GM19397 (cell line): Measurements from ENCODE around the gene DNAAF9.

Source experiments
- ATAC-seq: cut with Tn5 transposase; IDR thresholded peaks from one replicate; pipeline ENCODE4 v1.9.1; 2021; ENCODE audit warnings: mild to moderate bottlenecking, moderate library complexity; ENCODE audit not compliant: unreplicated experiment

Gene DNAAF9

GRCh38 chr20:3412600-3413392 lies 5.3 kb upstream of the DNAAF9 start:
- ATAC-seq: no peak

GRCh38 chr20:3410464-3410863 lies 3.0 kb upstream of the DNAAF9 start:
- no peak for ATAC-seq

GRCh38 chr20:3409417-3409816 lies 1.9 kb upstream of the DNAAF9 start:
- ATAC-seq: no peak

DNA sequence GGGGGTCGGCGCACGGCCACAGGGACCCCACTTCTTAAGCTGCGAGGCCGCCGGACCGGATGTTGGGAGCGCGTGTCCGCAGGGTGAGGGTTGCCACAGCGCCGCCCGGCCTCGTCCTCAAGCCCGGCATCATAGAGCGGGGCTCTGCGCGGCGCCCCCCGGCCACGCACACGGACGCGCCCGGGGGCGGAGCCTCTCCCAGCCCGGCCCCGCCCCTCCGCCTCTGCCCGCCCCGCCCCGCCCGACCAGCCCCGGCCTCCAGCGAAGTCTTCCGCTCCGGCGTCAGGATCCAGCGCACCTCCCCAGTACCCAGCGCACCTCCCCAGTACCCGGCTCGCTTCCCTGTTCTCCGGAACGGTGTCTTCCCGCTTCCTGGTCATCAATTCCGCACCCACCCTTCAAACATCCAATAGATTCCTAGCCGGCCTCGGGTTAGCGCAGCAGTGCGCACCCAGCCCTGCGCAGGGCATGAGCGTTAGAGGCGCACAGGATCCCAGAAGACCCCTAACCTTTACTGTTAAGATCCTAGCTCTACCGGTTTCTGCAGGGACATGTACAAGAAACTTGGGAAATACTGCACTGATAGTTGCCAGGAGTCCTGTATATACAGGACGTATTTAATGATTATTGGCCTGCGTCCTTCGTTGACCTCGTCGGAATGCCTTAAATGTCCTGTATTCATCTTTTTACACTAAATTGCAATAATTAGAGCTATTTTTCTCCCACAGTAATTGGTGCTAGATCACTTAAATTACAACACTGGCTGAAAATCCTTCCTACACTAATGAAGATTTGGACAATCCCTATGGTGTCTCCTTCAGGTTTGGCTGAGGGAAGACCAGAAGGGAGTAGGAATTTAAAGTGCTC lies 535 bp upstream of the DNAAF9 start:
- ATAC-seq: peak; percentile 53

DNA sequence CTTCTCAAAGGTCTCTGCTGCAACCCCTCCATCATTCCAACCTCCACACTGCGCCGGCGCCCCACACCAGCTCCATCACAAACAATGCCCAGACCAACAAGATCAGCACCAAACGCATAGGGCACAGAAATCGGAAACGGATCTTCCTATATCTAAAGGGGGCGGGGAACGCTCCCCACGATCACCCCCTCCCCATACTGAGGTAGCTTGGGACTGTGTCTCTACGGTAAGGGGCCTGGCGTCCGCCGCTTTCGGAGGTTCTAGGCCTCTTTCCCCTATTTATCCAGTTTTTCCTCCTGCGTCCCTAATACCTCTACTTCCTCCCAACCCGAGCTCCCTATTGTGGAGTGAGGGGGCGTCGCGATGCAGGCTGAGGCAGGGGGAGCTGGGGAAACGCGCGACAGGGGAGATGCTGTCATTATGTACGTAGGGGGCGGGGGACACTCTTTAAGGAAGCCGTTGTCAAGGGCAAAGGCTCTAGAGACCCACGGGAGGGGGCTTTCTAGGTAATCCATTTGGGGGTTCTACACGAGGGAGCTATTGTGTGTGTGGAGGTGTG lies 909 bp downstream of the DNAAF9 start:
- no peak for ATAC-seq

DNA sequence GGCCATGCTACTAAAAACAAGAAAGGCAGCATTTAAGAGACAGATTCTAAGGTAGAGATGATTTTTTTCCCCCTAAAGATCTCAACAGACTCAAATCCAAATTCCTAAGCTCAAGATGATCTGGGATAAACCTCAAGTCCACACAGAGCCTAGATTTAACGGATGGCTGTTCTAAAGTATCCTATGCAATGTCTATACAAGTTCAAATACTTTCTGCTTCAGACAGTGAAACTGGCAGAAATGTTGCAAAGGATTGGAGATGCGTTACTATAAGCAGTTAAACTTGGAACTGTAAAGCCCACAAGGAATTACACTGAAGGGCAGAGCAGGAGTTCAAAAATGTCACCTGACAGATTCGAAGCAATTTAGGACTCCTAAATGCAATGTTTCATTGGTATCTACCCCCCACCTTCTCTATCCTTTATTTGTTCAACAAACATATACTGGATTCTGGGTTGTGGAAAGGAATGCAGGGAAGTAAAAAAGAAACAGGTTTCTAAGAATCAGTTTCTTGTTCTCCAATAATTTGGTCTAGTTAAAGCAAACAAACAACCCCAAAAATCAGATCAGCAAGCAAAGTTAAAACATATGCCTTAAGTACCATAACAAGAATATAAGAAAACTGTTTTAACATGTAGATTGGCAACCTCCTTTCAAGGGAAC lies 1.6 kb downstream of the DNAAF9 start:
- no peak for ATAC-seq

DNA sequence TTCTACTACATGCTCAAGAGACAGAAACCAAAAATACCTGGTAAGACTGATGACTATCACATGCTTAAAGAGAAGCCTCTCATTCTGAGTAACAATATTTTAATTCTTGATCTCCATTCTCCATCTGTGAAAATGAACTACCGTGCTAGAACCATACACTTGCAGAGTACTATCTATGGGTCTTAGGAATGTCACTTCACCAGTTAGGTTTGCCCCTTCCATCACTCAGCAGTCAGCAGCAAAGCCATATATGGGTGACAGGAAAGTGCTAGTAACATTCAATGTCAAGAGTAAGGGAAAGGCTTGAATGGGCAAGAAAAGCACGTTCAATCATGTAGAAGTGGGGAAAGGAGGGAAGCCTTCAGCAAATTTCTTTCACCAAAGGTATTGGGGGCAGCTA lies 2.3 kb downstream of the DNAAF9 start:
- no peak for ATAC-seq

- ATAC-seq: no peak
Measured at GRCh38 chr20:3404402-3404801, 3.1 kb downstream of the DNAAF9 start.

DNA sequence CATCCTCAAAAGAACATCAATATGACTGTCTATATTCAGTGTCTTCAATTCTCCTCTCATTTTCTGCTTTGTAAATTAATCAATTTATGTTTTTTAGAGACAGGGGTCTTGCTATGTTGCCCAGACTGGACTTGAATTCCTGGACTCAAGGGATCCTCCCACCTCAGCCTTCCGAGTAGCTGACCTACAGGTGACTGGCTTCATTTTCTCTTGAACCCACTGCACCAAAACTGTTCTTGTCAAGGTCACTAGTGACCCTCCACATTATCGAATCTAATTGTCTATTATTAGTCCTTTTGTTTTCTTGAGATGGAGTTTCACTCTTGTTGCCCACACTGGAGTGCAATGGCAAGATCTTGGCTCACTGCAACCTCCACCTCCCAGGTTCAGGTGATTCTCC lies 3.7 kb downstream of the DNAAF9 start:
- ATAC-seq: no peak

- no peak for ATAC-seq
Measured at GRCh38 chr20:3402453-3402852, 5.0 kb downstream of the DNAAF9 start.

DNA sequence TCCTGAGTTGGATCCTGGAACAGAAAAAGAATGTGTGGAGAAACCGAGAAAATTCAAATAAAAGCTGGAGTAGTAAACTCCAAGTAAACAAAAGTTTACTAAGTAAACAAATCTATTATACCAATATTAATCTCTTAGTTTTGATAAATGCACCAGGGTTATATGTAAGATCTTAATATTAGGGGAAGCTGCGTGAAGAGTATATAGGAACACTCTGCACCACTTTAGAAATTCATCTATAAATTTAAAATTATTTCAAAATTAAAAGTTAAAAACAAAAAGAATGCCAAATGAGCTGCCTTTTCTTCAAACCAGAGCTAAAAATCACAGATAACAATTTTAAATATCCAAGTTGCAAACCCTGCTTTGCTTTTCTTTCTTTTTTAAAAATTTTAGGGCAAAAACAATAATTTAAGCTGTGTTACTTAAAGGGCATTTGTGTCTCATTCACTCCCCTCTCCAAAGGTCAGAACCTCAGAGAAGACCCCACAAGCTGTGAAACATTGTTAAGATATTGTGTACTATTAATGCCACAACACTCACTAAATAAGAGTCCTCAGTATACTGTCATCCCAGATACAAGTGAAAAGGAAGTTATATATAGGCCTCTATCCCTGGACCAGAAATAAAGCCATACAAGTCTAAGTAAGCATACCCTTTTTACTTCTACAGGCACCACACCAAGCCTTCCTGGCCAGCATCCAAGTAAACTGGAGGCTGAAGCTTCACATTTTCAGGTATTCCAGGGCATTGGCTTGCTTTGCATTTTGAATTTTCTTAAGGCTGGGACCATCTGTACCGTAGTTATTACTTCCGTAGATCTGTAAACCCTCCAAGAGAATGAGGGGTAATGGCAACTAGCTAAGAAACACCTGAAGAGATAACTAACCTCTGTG lies 7.0 kb downstream of the DNAAF9 start:
- ATAC-seq: no peak

GRCh38 chr20:3398681-3399252 lies 8.7 kb downstream of the DNAAF9 start:
- ATAC-seq: no peak

GRCh38 chr20:3396492-3396891 lies 11.0 kb downstream of the DNAAF9 start:
- ATAC-seq: no peak

- no peak for ATAC-seq
Measured at GRCh38 chr20:3392756-3393155, 14.7 kb downstream of the DNAAF9 start.

DNA sequence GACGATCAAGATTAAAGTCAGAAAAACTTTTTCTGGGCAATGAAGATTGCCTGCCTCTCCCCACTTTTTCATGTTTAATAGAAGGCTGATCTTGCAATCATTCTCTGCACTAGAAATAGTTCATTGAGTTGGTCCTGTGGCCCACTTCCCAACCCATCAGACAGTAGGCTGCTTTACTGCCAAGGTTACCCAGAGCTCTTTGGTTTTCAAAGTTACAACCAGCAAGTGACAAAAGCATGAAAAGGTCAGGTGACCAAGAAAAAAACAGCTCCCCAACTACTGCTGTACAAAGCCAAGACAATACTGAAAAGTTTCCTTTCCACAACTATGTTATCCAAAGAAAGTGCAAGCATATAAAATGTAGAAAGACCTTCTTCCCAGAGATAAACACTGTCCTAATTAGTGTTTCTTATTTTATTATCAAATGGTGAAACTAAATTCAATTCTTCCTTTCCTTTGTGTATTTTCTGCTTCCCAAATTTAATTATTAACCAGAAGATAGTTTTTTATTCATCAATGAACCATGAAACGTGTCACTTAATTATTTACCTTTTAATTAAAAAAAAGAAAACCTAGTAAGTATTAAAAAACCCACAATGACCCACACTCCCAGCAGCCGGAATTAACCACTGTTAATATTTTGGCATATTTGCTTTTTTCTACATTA lies 16.6 kb downstream of the DNAAF9 start:
- ATAC-seq: no peak

DNA sequence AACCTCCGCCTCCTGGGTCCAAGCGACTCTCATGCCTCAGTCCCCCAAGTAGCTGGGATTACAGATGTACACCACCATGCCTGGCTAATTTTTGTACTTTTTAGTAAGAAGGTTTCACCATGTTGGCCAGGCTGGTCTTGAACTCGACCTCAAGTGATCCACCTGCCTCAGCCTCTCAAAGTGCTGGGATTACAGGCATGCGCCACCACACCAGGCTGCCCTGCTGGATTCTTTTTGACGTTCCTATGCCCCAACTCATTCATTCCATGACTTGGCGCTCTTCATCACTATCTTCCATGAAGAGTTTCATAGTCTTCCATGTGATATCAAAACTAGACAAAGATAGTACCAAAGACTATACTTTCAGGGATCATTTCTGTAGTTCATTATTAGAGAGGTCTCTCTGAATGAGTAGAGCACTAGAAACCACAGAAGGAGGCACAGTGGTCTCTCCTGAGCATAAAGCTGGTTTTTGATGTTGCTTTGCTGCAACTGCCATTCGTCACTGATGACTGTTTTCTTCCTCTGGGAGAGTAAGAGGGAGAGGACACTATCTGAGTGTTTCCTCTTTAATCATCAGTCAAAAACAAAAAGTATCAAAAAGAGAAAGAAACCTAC lies 23.5 kb downstream of the DNAAF9 start:
- ATAC-seq: no peak

DNA sequence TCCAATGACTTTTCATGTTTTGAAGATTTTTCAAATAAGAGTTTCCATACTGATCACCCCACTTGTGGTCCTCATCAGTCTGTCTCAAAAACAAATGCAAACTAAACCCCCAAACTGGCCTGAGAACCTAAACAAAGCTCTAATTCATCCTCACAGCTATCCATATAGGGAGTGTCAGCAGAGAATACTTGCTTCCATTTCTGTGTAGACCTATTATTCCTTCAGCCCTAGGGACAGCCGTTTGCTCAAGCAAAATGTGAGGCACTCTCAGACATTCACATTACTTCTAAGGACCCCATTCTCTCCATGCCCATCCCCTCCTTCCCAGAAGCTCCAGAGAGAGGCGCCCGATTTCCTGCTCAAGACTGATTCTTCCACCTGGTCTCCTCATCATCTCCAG lies 24.6 kb downstream of the DNAAF9 start:
- no peak for ATAC-seq

DNA sequence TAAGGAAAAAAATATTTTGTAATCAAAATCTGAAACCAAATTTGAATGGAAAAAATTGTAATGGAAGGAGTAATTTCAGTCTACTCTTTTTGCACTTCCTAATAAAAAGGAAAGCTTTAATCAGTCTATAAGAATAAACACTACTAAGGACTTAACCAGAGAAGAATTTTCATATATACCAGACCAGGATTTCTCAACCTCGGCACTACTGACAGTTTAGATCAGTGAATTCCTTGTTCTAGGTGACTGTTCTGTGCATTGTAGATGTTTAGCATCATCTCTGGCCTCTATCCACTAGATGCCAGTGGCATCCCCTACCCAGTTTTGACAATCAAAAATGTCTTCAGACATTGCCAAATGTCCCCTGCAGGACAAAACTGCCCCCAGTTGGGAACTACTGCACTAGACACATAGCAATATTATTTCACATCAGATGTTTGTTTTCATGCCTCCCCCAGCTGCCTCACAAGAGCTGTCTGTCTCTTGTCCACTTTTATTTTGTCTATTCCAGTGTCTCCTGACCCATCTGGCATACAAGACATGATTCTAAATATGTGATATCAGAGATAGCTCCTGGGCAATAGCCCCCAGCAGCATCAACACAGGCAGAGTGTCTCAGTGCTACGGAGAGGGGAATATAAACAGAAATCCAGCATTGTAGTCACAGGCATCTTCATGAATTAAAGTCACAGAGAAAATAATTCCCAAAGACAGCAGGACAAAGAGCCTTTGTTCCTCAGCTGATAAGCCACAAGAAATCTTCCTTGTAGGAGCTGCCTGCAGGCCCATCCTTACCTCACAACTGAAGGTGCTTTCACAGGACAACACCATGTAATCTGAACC lies 27.0 kb downstream of the DNAAF9 start:
- no peak for ATAC-seq
